ENCODE results near the gene BLTP3B. TPM values are rescaled to one million over a fixed set of nuclear protein-coding genes. Genes with fewer than 3 reads are reported as not detected.

The BLTP3B gene
- total and polyA plus RNA-seq, 4 donors: 11.0 to 36.8 (median 18.6) TPM

DNA sequence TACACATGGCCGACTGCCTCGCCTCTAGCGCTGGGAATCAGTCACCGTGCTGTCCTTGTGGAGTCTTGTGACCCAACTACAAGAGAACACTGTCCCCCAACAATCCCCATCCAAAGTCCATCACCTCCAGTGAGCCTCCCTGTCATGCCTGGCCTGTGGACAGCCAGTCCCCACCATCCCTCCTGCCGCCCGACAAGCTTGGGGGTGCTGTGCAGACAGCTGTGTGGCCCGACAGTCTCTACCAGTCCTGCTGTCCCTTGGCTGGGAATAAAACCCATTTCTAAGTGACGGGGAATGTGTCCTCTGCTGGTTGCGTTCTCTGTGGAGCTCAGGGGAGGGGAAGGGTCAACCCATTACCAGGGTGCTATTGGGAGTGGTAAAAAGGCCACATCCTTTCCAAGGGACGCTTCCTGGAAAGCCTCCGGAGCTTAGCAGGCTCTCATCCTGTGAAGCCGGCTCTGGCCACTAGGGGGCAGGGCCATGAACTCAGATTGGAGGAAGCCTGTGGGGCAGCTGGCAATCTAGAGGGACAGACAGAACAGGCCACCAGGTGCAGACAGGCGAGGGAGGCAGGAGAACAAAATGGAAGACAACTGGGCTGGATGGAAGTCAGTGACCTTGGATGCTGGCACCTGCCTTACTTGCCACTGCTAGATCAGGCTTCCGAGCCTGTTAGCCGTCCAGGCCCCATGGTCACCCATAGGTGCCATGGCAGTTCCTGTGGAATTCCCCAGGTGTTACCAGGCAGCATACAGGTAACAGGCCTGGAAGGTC is 12.0 kb upstream of the BLTP3B start:
- Histone ChIP-seq H3K36me3 (ENCODE audit: control insufficient read depth in 4 of 4, insufficient read depth in 3 of 4, low read depth in 1 of 4, low read length in 3 of 4) (peaks cover 0 to 4% (median 2%) of the 10 kb centered on the region in 4 donors), H3K9me3 (ENCODE audit: control insufficient read depth in 4 of 4, low read length in 3 of 4) (no peaks in the 10 kb centered on the region), H3K4me1 (ENCODE audit: control insufficient read depth in 4 of 4, insufficient read depth in 4 of 4, low read length in 3 of 4) (peaks cover 0 to 3% (median 0%) of the 10 kb centered on the region in 4 donors), H3K27me3 (ENCODE audit: control insufficient read depth in 4 of 4, insufficient read depth in 4 of 4, low read length in 3 of 4) (no peaks in the 10 kb centered on the region), H3K9ac (ENCODE audit: low read depth in 1 of 2, low read length in 2 of 2) (no peak overlapping the region), H3K4me3 (ENCODE audit: low read depth in 1 of 3, low read length in 3 of 3) (no peak overlapping the region), H3K27ac (ENCODE audit: low read depth in 1 of 2, low read length in 2 of 2) (no peak overlapping the region)
- DNase-seq (ENCODE audit: low spot score): peak; percentile 78
- 76% methylated on average over 15 of the region's 15 CpGs for WGBS
- TF ChIP-seq JUND (IDR thresholded peaks at IDR 0.05) (no peak), RAD21 (IDR thresholded peaks at IDR 0.05) (peak; percentile 67 to 82), FOXA1 (IDR thresholded peaks at IDR 0.05) (no peak), HNF4A (conservative IDR thresholded peaks at IDR 0.05) (no peak)
- TF ChIP-seq, protein P1, sequence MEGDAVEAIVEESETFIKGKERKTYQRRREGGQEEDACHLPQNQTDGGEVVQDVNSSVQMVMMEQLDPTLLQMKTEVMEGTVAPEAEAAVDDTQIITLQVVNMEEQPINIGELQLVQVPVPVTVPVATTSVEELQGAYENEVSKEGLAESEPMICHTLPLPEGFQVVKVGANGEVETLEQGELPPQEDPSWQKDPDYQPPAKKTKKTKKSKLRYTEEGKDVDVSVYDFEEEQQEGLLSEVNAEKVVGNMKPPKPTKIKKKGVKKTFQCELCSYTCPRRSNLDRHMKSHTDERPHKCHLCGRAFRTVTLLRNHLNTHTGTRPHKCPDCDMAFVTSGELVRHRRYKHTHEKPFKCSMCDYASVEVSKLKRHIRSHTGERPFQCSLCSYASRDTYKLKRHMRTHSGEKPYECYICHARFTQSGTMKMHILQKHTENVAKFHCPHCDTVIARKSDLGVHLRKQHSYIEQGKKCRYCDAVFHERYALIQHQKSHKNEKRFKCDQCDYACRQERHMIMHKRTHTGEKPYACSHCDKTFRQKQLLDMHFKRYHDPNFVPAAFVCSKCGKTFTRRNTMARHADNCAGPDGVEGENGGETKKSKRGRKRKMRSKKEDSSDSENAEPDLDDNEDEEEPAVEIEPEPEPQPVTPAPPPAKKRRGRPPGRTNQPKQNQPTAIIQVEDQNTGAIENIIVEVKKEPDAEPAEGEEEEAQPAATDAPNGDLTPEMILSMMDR (IDR thresholded peaks at IDR 0.05; ENCODE audit: low read depth, low read length, missing input control): peak; percentile 69

DNA sequence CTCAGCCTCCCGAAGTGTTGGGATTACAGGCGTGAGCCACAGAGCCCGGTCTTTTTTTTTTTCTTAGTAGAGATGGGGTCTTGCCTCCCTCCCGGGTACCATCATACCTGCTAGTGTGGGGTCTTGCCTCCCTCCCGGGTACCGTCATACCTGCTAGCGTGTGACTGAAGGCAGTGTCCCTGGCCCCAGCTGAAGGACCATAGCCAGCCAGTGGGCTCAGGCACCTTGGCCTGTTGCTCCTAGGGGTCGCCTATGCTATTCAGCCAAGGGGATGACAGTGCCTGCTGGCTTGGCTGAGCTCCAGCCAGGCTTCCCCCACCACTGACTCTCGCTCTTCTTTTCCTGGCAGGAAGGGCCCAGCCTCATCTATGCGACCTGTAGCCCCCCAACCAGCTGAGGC is 10.5 kb upstream of the BLTP3B start:
- Histone ChIP-seq H3K4me3 (ENCODE audit: low read depth in 1 of 3, low read length in 3 of 3) (no peak overlapping the region), H3K36me3 (ENCODE audit: control insufficient read depth in 4 of 4, insufficient read depth in 3 of 4, low read depth in 1 of 4, low read length in 3 of 4) (peaks cover 0 to 4% (median 2%) of the 10 kb centered on the region in 4 donors), H3K27me3 (ENCODE audit: control insufficient read depth in 4 of 4, insufficient read depth in 4 of 4, low read length in 3 of 4) (no peaks in the 10 kb centered on the region), H3K9me3 (ENCODE audit: control insufficient read depth in 4 of 4, low read length in 3 of 4) (no peaks in the 10 kb centered on the region), H3K27ac (ENCODE audit: low read depth in 1 of 2, low read length in 2 of 2) (no peak overlapping the region), H3K4me1 (ENCODE audit: control insufficient read depth in 4 of 4, insufficient read depth in 4 of 4, low read length in 3 of 4) (no peaks in the 10 kb centered on the region), H3K9ac (ENCODE audit: low read depth in 1 of 2, low read length in 2 of 2) (no peak overlapping the region)
- DNase-seq (ENCODE audit: low spot score): no peak
- WGBS: 97% methylated on average over 10 of the region's 10 CpGs
- TF ChIP-seq, protein P2, sequence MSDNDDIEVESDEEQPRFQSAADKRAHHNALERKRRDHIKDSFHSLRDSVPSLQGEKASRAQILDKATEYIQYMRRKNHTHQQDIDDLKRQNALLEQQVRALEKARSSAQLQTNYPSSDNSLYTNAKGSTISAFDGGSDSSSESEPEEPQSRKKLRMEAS (IDR thresholded peaks at IDR 0.05): no peak
- TF ChIP-seq, protein P3, sequence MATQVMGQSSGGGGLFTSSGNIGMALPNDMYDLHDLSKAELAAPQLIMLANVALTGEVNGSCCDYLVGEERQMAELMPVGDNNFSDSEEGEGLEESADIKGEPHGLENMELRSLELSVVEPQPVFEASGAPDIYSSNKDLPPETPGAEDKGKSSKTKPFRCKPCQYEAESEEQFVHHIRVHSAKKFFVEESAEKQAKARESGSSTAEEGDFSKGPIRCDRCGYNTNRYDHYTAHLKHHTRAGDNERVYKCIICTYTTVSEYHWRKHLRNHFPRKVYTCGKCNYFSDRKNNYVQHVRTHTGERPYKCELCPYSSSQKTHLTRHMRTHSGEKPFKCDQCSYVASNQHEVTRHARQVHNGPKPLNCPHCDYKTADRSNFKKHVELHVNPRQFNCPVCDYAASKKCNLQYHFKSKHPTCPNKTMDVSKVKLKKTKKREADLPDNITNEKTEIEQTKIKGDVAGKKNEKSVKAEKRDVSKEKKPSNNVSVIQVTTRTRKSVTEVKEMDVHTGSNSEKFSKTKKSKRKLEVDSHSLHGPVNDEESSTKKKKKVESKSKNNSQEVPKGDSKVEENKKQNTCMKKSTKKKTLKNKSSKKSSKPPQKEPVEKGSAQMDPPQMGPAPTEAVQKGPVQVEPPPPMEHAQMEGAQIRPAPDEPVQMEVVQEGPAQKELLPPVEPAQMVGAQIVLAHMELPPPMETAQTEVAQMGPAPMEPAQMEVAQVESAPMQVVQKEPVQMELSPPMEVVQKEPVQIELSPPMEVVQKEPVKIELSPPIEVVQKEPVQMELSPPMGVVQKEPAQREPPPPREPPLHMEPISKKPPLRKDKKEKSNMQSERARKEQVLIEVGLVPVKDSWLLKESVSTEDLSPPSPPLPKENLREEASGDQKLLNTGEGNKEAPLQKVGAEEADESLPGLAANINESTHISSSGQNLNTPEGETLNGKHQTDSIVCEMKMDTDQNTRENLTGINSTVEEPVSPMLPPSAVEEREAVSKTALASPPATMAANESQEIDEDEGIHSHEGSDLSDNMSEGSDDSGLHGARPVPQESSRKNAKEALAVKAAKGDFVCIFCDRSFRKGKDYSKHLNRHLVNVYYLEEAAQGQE (IDR thresholded peaks at IDR 0.05): no peak
- no peak for TF ChIP-seq NR2F2 (IDR thresholded peaks at IDR 0.05)
- no peak for TF ChIP-seq RXRA (IDR thresholded peaks at IDR 0.05)
- no peak for TF ChIP-seq GABPA (IDR thresholded peaks at IDR 0.05 in 1 of 2, conservative IDR thresholded peaks at IDR 0.05 in 1 of 2)
- no peak for TF ChIP-seq YY1 (IDR thresholded peaks at IDR 0.05)
- no peak for TF ChIP-seq RAD21 (IDR thresholded peaks at IDR 0.05)
- TF ChIP-seq FOXA2 (IDR thresholded peaks at IDR 0.05): no peak
- no peak for TF ChIP-seq EGR1 (IDR thresholded peaks at IDR 0.05; ENCODE audit: low read depth in 2 of 2)
- TF ChIP-seq, protein P1 (IDR thresholded peaks at IDR 0.05; ENCODE audit: low read depth, low read length, missing input control): no peak
- no peak for TF ChIP-seq HNF4A (conservative IDR thresholded peaks at IDR 0.05)
- no peak for TF ChIP-seq TAF1 (conservative IDR thresholded peaks at IDR 0.05)
- no peak for TF ChIP-seq JUND (IDR thresholded peaks at IDR 0.05)
- TF ChIP-seq SP1 (IDR thresholded peaks at IDR 0.05): no peak
- TF ChIP-seq HNF4G (IDR thresholded peaks at IDR 0.05): no peak
- TF ChIP-seq, protein P4, sequence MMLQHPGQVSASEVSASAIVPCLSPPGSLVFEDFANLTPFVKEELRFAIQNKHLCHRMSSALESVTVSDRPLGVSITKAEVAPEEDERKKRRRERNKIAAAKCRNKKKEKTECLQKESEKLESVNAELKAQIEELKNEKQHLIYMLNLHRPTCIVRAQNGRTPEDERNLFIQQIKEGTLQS (IDR thresholded peaks at IDR 0.05): no peak
- TF ChIP-seq FOXA1 (IDR thresholded peaks at IDR 0.05): no peak
- TF ChIP-seq, protein P5, sequence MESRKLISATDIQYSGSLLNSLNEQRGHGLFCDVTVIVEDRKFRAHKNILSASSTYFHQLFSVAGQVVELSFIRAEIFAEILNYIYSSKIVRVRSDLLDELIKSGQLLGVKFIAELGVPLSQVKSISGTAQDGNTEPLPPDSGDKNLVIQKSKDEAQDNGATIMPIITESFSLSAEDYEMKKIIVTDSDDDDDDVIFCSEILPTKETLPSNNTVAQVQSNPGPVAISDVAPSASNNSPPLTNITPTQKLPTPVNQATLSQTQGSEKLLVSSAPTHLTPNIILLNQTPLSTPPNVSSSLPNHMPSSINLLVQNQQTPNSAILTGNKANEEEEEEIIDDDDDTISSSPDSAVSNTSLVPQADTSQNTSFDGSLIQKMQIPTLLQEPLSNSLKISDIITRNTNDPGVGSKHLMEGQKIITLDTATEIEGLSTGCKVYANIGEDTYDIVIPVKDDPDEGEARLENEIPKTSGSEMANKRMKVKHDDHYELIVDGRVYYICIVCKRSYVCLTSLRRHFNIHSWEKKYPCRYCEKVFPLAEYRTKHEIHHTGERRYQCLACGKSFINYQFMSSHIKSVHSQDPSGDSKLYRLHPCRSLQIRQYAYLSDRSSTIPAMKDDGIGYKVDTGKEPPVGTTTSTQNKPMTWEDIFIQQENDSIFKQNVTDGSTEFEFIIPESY (IDR thresholded peaks at IDR 0.05): no peak

Measured in liver (tissue), 9 donors.